GM20431 (cell line): ENCODE data around the gene C8G.

ENCODE experiments used
- in situ Hi-C: fragments of 300-500 bp; cut with MseI, MboI; formaldehyde crosslinking; loops from one replicate; pipeline ENCODE4 v1.15.0; 2020; ENCODE audit warnings: low sequenced_read_pairs; ENCODE audit not compliant: unreplicated experiment

Gene C8G

DNA sequence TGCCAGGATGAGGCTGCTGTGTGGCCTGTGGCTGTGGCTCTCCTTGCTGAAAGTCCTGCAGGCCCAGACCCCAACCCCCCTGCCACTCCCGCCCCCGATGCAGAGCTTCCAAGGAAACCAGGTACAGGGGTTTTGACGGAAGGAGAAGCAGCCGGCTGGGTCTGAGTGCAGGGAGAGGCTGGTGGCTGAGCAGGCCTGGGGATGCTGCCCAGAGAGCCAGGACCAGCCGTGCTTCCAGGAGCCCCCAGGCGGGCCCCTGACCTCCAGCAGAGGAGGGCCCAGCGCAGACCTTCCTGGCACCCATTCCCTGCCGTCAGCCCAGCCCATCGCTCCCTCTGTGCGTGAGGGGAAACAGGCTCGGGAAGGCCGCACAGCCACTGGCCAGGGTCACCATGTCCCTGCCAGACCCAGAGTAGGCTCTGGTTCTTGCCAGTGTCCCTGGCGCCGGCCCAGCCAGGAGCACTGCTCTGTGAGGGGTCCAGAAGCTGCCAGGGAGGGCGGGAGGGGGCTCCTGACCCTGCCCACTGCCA, 7.3 kb downstream of the C8G start:
- in situ Hi-C loops, result no loop called here

DNA sequence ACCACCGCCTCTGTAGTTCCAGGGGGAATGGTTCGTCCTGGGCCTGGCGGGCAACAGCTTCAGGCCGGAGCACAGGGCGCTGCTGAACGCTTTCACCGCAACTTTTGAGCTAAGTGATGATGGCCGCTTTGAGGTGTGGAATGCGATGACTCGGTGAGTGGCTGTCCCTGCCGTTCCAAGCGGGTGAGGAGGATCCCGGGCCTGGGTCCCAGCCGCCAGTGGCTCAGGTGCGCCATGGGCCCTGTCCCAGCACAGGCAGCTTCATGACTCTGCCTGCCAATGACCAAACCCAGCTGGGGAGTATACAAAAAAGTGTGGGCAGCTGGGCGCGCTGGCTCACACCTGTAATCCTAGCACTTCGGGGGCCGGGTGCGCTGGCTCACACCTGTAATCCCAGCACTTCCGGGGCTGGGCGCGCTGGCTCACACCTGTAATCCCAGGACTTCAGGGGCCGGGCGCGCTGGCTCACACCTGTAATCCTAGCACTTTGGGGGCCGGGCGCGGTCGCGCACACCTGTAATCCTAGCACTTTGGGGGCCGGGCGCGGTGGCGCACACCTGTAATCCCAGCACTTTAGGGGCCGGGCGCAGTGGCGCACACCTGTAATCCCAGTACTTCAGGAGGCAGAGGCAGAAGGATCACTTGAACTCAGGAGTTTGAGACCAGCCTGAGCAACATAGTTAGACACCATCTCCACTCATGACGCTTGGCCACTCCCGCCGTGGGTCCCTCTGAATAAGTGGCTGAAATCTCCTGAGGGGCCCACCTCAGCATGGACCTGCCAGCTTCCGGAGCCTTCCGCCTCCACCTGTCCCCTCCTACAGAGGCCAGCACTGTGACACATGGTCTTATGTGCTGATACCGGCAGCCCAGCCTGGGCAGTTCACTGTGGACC, 8.1 kb downstream of the C8G start:
- in situ Hi-C loops, result no loop called here

DNA sequence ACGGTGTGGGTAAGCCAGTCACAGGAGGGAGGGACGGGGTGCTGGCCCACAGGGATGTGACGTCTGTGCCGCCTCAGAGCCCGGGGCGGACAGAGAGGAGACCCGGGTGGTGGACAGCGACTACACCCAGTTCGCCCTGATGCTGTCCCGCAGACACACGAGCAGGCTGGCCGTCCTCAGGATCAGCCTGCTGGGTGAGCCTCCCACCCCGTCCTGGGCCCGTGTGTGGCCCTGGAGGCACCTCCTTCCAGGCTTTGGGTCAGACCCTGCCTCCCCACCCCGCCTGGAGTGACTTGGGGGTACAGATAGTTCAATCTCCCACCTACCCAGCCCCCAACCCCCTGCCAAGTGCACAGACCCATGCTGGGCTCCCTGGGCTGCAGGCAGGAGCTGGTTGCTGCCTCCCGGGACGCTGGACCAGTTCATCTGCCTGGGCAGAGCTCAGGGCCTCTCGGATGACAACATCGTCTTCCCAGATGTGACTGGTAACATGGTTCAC, 8.8 kb downstream of the C8G start:
- in situ Hi-C loops, result no loop called here

DNA sequence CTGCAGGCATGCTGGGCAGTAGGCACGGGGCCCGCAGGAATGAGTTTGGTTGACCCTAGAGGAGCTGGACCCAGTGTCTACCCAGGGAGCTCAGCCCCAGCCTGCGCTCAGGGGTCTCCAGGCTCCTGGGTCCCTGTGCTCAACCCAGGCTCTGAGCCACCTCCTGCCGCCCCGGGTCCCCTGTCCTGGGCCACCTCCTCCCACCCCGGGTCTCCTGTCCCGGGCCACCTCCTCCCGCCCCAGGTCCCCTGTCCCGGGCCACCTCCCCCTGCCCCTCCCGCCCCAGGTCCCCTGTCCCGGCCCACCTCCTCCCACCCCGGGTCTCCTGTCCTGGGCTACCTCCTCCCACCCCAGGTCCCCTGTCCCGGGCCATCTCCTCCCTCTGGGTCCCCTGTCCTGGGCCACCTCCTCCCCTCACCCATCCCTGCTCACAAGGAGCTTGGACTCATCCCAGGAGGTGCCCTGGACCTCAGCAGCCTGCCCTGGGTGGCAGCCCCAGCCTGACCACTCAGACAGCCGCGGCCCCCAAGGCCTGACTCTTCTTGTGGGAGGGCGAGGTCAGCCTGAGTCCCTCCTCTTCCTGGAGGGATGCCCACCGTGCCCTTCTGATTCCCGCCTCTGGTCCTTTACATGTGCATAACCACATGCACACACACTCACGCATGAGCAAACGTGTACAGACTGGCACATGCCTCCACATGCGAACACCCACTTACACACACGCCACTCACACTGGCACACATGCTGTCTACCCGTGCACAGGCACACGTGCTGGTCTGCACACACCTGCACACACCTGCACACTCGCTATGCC, 9.4 kb downstream of the C8G start:
- in situ Hi-C loops, result no loop called here

DNA sequence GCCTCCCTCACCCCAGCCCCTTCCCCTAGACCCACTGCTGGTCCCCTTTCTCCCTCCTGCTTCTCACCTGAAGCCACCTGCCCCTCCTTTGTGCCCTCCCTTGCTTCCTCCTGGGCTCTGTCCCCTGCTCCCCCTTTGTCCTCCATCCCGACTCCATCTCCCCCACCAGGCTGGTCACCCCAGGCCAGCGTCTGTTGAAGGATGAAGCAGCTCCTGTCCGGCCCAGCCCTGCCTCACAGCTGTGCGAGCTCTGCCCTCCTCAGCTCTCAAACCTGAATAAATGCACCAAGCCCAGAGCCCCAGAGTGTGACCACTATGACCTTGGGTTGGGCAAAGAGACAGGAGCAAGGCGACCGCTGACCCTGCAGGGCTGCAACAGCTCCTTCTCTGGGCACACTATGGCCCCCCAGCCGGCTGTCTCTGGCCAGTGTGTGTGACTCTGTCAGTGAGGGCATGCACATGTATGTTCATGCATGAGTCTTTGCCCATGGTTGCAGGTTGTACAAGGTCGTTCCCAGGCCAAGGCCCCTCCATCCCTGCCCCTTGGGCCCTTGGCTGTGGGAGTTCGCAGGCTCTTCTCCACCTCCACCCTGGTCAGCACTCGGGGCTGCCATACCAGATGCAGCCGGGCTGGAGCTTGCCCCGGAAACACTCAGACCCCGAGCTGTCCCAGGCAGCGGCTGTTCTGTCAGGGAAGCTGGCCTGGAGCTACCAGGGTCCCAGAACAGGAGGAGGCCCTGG, 10.3 kb downstream of the C8G start:
- in situ Hi-C loops, result no loop called here

DNA sequence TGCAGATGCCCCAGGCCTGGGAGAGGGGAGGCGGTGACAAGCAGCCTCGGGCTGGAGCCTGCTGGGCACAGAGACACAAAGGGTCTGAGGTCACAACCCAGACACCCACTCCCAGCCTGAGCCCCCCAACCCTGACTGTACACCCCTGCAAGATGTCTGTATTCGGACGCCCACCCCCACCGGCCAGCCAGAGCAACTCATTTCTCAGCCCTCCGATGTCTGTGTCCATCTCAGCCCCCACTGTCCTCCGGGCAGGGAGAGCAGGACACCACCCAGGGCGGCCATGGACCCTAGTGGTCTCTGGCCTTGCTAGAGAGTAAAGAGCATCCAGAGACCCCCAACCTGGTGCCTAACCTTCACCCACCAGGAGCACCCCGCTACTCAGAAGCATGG, 10.9 kb downstream of the C8G start:
- in situ Hi-C loops, result no loop called here

DNA sequence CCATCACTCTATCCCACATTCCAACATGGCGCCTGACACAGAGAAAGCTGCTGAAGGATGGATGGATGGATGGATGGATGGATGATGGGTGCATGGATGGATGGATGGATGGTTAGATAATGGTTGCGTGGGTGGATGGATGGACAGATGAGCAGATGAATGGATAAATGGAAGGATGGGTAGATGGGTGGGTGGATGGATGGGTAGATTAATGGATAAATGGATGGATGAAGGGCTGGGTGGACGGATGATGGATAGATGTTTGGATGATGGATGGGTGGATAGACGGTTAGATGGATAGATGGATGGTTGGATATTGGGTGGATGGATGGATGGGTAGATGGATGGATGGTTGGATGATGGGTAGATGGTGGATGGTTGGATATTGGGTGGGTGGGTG, 11.6 kb downstream of the C8G start:
- in situ Hi-C loops, result no loop called here

DNA sequence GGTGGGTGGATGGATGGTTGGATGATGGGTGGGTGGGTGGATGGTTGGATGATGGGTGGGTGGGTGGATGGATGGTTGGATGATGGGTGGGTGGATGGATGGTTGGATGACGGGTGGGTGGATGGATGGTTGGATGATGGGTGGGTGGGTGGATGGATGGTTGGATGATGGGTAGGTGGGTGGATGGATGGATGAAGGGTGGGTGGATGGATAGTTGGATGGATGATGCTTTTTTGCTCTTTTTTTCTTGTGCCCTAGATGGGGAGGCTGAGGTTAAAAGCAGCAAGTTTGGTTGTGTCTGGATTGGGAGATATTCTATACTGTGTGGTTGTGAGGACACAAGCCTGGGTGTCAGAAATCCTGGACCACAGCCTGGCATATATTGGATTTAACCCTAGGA, 12.4 kb downstream of the C8G start:
- in situ Hi-C loops, result no loop called here

DNA sequence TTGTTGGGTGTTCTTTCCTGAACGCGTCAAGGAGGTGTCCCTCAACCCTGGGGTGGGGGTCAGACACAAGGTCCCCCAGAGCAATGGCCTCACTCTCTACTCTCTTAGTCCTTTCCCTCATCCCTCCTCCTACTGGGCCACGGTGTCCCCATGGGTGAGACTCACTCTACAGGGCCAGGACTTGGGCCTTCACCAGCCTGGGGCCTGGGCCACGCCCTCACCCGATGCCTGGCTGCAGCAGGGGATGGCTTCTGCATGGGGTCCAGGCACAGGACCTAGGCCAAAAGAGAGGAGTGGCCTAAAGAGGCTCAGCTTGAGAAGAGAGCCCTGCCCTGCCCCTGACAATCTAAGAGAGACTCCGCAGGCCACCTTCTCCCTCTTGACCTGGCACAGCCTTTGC, 12.9 kb downstream of the C8G start:
- in situ Hi-C loops, result no loop called here

DNA sequence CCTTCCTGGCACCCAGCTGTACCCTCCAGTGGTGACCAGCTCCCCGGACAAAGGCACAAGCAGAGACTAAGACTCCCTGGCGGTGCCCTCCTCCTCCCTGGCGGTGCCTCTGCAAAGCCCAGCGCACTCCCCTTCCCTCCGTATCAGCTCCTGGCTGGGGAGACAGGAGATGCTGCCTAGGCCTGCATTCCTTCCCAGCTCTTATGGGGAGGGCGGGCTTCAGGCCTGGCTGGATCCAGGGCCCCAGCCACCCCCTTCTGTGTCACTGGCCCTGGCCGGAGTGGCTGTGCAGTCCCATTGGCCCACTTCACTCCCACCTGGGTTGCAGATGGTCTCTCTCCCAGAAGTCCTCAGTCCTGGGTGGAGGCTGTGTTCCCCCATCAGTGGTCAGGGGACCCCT, 13.4 kb downstream of the C8G start:
- in situ Hi-C loops, result no loop called here

DNA sequence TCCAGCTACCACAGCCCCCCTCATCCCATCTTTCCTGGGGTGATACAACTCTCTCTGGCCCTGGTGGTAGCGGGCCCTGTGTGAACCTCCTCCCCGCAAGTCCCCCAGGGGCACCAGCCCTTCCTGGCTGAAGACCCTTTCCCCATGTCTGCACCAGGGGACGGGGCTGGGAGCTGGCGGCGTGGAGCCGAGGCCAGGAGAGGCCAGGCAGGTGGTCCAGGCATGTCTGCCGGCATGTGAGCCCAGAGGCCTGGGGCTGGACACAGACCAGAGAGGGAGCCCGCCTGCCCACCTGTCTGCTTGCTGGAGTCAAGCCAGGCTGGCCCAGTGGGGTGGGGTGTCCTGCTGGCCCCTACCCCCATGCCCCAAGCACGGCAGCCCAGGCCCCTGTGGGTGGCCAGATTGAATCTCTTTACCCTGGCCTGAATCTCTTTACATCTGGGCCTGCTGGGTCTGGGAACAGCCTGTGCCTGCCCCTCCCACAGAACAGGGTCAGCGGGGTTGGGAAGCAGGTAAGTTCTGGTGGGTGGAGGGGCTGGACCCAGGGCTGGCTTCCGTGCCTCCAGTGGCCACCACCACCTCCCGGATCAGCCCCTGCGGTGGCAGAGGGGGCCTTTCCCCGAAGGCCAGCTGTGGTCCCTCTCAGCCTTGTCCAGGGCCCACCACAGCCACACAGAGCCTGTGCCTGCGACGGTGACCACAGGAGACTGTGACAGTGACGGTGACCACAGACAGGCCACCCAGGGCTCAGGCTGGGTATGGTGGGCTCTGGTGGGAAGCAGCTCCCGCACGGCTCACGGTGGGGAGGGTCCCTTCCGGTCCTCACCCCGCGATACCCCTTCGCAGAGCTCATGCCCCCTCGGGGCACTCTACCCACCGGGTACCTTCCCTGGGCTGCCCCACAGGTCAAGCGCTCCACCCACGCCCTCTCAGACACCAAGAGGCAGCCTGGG, 14.1 kb downstream of the C8G start:
- in situ Hi-C loops, result no loop called here

DNA sequence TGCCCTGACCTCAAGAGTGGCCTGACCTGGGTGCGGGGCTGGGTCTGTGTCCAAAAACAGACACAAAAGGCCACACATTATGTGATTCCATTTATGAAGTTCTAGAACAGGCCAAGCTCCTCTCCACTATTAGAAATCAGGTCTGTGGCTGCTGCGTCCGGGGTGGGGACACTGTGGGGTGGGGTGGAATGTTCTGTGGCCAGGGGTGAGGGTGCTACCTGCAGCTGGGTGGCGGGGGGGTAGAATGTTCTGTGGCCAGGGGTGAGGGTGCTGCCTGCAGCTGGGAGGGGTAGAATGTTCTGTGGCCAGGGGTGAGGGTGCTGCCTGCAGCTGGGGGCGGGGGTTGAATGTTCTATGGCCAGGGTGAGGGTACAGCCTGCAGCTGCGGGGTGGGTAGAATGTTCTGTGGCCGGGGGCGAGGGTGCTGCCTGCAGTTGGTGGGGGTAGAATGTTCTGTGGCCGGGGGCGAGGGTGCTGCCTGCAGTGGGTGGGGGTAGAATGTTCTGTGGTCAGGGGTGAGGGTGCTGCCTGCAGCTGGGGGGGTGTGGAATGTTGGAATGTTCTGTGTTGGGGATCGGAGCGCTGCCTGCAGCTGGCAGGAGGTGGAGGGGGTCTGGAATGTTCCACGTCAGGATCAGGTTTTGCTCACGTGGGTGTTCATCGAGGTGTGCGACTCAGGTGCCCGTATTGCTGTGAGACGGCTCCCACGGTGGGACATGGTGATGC, 15.3 kb downstream of the C8G start:
- in situ Hi-C loops, result no loop called here

DNA sequence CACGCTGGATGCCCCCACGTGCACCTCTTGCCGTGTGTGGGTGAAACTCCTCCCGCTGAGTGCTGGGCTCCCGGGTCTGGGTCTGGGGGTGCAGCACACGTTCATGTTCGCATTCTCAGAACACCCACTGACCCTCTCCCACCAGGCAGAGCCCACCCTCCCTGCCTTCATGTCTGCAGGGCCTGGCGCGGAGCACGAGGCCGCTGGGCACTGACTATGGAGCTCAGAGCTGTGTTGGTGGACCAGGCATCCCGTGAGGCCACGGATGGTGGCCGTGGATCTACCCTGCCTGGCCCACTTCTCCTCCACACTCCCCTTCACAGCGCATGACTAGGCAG, 15.9 kb downstream of the C8G start:
- in situ Hi-C loops, result no loop called here

DNA sequence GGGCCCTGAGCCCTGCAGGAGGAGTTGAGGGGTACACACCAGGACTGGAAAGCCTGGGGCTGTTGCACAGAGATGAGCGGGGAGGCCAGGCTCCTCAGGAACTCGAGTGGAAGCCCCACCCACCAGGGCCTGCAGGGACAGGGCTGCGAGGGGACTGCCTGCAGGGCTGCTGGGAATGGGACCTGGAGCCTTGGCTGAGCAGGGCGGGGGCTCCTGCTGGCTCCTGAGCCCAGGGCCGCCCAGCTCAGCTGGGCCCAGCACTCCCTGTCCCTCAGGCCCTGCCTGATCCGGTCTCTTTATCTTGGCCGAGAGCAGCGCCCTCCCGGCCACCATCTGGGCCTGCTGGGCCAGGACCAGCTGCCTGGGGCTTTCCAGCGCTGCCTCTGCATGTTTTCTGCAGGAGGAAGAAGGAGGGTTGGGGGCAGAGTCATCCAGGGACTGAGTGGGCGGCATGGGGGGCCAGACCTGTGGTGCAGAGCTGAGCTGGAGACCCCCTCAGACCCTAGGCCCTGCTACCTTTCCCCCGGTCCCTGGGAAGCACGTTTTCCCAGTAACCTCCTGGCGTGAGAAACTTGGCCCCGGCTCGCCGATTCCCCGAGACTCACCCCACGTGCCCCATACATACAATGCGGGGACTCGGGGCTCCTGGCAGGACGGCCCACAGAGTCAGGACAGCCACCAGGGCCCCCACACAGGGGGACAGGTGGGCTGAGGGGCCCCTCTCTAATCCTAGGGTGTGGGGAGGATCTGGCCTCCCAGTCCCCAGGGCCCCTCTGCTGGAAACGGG, 16.4 kb downstream of the C8G start:
- in situ Hi-C loops, result no loop called here

DNA sequence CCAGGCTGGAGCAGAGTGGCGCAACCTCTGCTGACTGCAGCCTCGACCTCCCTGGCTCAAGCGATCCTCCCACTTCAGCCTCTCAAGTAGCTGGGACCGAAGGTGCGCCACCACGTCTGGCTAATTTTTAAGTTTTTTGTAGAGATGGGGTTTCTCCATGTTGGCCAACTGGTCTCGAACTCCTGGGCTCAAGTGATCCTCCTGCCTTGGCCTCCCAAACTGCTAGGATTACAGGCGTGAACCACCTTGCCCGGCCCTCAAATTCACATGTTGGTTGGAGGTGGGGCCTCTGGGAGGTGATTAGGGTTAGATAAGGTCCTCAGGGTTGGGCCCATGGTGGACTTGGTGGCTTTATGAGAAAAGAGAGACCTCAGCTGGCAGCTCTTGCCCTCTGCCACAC, 17.1 kb downstream of the C8G start:
- in situ Hi-C loops, result no loop called here

DNA sequence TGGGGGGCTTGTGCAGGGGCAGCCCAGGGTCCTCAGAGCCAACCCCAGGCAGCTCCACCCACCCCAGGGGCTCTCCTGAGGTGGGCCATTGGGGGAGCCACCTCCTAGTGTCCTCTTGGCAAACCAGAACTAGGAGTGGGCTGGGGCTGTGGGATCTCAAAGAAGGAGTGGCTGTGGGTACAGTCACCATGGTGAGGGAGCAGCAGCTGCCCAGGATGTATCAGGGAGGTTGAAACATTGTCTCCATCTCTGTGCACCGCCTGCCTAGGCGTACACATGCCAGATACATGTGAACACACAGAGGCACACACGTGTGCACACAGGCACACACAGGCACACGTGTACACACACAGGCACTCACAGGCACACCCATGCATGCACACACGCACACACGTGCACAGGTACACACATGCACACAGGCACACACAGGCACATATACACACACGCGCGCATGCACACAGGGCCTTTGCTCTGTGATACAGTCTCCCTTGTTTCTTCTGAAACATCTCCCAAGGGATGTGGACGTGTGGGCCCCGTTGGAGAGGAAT, 17.7 kb downstream of the C8G start:
- in situ Hi-C loops, result no loop called here

DNA sequence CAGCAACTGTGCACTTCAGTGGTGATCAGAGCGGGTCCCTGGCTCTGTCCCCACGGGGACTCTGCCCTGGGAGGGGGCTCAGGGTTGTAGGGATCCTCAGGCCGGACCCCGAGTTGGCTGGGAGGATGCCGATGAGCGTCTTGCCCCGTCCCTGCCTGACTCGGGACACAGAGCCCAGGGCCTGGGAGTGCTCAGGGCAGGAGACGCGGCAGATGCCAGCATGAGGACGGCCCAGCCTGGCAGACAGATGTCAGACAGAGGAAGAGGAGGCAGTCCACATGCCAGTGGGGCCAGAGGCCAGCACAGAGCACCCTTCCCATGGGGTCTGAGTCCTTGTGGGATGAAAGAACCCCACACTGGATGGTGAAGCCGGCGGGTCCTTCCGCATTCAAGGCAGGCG, 18.3 kb downstream of the C8G start:
- in situ Hi-C loops, result no loop called here

DNA sequence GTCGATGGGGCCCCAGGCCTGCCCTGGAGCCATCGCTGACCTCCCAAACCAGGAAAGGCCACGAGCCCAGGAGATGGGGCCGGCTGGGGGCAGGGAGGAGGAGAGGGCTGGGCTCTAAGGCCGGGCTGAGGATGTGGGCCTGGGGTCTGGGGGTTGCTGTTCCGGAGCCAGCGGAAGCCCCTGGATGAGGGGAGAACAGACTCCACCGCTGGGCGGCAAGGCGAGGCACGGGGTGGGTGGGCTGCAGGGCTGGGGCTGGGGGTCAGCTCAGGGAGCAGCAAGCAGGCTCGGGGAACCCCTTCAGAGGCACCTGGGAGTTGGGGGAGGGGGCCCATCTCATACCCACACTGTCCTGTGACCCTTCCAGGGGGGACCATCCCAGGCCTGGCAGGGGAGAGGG, 18.7 kb downstream of the C8G start:
- in situ Hi-C loops, result no loop called here
